Measurements from ENCODE around the gene DIP2A. TPM values are rescaled to one million over a fixed set of nuclear protein-coding genes. Genes with fewer than 3 reads are reported as not detected.

The DIP2A gene
- total and polyA plus RNA-seq, 11 donors, result 13.4 to 31.9 (median 22.6) TPM

- peaks cover 0 to 45% (median 22%) of the 10 kb centered on the region in 9 donors for H3K36me3 ChIP-seq
- H3K9me3 ChIP-seq, result no peaks in the 10 kb centered on the region
- DNase-seq (no peak), ATAC-seq (no peak)
- no peak overlapping the region for H3K27ac ChIP-seq
- intact Hi-C loops (cut with DNase I), result no loop called here
- TF ChIP-seq POLR2A (IDR thresholded peaks at IDR 0.05), result no peak
- TF ChIP-seq CTCF (IDR thresholded peaks at IDR 0.05), result no peak
- H3K27me3 ChIP-seq, result no peaks in the 10 kb centered on the region
- peaks cover 0 to 33% (median 16%) of the 10 kb centered on the region in 12 donors for H3K4me1 ChIP-seq
- WGBS, 4 donors, result 76 to 81% (median 79%) methylated on average over 6 of the region's 6 CpGs
- no peak overlapping the region for H3K4me3 ChIP-seq
Measured at GRCh38 chr21:46482225-46482845, 23.6 kb downstream of the DIP2A start.

GRCh38 chr21:46482846-46483231 lies 24.1 kb downstream of the DIP2A start:
- WGBS, 4 donors, result 81 to 91% (median 87%) methylated on average over 2 of the region's 2 CpGs
- Histone ChIP-seq H3K9me3 (no peaks in the 10 kb centered on the region), H3K27ac (no peak overlapping the region), H3K4me3 (no peak overlapping the region), H3K27me3 (no peaks in the 10 kb centered on the region), H3K4me1 (peaks cover 0 to 33% (median 16%) of the 10 kb centered on the region in 12 donors), H3K36me3 (peaks cover 0 to 49% (median 24%) of the 10 kb centered on the region in 9 donors)
- ATAC-seq (no peak), DNase-seq (no peak)
- TF ChIP-seq CTCF (IDR thresholded peaks at IDR 0.05) (no peak), POLR2A (IDR thresholded peaks at IDR 0.05) (no peak)
- intact Hi-C loops (cut with DNase I), result no loop called here

GRCh38 chr21:46483300-46484295 lies 24.9 kb downstream of the DIP2A start:
- ATAC-seq, result peak; percentile 79 to 94 (median 86)
- 53 to 61% (median 57%) methylated on average over 6 of the region's 6 CpGs for whole genome bisulfite sequencing, 4 donors
- peak in 3 of 5 donors; percentile 29 to 70 (median 45) for DNase-seq
- TF ChIP-seq POLR2A (IDR thresholded peaks at IDR 0.05), result no peak
- no peak for TF ChIP-seq CTCF (IDR thresholded peaks at IDR 0.05)
- Histone ChIP-seq H3K27ac (no peak overlapping the region), H3K4me3 (no peak overlapping the region), H3K27me3 (no peaks in the 10 kb centered on the region), H3K9me3 (no peaks in the 10 kb centered on the region), H3K36me3 (peaks cover 0 to 55% (median 26%) of the 10 kb centered on the region in 9 donors), H3K4me1 (peaks cover 0 to 32% (median 15%) of the 10 kb centered on the region in 12 donors)
- intact Hi-C loops (cut with DNase I), result no loop called here
